ENCODE data around the gene PEBP1.

GRCh38 chr12:118183155-118183554, 47.2 kb downstream of the PEBP1 start:
- TF ChIP-seq POLR2AphosphoS5 (IDR thresholded peaks at IDR 0.05; ENCODE audit: low read depth) (no peak), REST (IDR thresholded peaks at IDR 0.05; ENCODE audit: insufficient replicate concordance, low read depth) (no peak), SPI1 (IDR thresholded peaks at IDR 0.05; ENCODE audit: borderline replicate concordance, low read depth) (no peak)
- TF ChIP-seq, protein P1, sequence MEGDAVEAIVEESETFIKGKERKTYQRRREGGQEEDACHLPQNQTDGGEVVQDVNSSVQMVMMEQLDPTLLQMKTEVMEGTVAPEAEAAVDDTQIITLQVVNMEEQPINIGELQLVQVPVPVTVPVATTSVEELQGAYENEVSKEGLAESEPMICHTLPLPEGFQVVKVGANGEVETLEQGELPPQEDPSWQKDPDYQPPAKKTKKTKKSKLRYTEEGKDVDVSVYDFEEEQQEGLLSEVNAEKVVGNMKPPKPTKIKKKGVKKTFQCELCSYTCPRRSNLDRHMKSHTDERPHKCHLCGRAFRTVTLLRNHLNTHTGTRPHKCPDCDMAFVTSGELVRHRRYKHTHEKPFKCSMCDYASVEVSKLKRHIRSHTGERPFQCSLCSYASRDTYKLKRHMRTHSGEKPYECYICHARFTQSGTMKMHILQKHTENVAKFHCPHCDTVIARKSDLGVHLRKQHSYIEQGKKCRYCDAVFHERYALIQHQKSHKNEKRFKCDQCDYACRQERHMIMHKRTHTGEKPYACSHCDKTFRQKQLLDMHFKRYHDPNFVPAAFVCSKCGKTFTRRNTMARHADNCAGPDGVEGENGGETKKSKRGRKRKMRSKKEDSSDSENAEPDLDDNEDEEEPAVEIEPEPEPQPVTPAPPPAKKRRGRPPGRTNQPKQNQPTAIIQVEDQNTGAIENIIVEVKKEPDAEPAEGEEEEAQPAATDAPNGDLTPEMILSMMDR (IDR thresholded peaks at IDR 0.05; ENCODE audit: insufficient read depth, low read length): no peak

Measured in HL-60 (cell line).